K562 (cell line): ENCODE measurements around the gene UGT1A10. TPM values are rescaled to one million over a fixed set of nuclear protein-coding genes. Genes with fewer than 3 reads are reported as not detected.
"Not testable (repeated sequence)": the region's sequence is repeated elsewhere in the genome, so short reads cannot be mapped to it uniquely, and the experiment has no call there.

Experiments
- ATAC-seq: fragments of 200-7000 bp; cut with Tn5 transposase; 3 replicates; pipeline ENCODE4 v1.9.1; 2020; ENCODE audit warnings: moderate library complexity
- BruUV-seq: library from RNA; stranded (reverse); fragments of 400-500 nt; replicated peaks from 2 replicates; lab custom pipeline; 2021; lab: Mats Ljungman, UMichigan
- CTCF ChIA-PET: fragments of 300-600 bp; formaldehyde crosslinking; extraction: SDS; loops from one replicate; lab custom pipeline; 2021; ENCODE audit warnings: low intra/inter-chr PET ratio; lab: Yijun Ruan, JAX
- POLR2A ChIA-PET: fragments of 300-600, 350-650 bp; sonication (Branson Sonifier 250); formaldehyde crosslinking; extraction: SDS; loops from one replicate; lab custom pipeline; 2021; ENCODE audit warnings: antibody characterized with exemption, inconsistent platforms; lab: Yijun Ruan, JAX
- DNase-seq, 4 experiments: peaks; one replicate each; pipeline versions ENCODE4 v3.0.0 to v3.0.0-alpha.2; 2011 to 2018; ENCODE audit warnings: low spot score in 3 of 4, mixed read lengths in 3 of 4; ENCODE audit errors: extremely low read depth in 1 of 4
- FAIRE-seq: peaks from 2 replicates; lab custom pipeline; 2011; peaks lifted over from hg19 to GRCh38; lab: Jason Lieb, UNC
- H2AFZ ChIP-seq: 2 replicates; pipeline ENCODE4 v1.6.0; 2011; ENCODE audit warnings: low read depth, low read length, control low read depth, inconsistent platforms
- H3K27ac ChIP-seq: fragments of 200-600 bp; 3 replicates; pipeline ENCODE4 v1.8.0; 2011; ENCODE audit warnings: low read depth, mild to moderate bottlenecking, control low read depth, inconsistent platforms, low read length, moderate library complexity, mixed read lengths; ENCODE audit errors: extremely low read depth
- H3K27me3 ChIP-seq, 2 experiments: fragments of 300-600 bp in 1 of 2; 2 replicates in 1 of 2; 3 replicates in 1 of 2; pipeline versions ENCODE4 v1.6.0 to v1.8.0; 2011; ENCODE audit warnings: inconsistent platforms in 2 of 2, low read length in 2 of 2, mild to moderate bottlenecking in 1 of 2, mixed read lengths in 1 of 2, moderate library complexity in 1 of 2; ENCODE audit not compliant: control insufficient read depth in 2 of 2, insufficient read depth in 2 of 2
- H3K36me3 ChIP-seq: fragments of 300-600 bp; 3 replicates; pipeline ENCODE4 v1.8.0; 2011; ENCODE audit warnings: mild to moderate bottlenecking, low read length, inconsistent platforms; ENCODE audit not compliant: control insufficient read depth, insufficient read depth
- H3K4me1 ChIP-seq, 2 experiments: fragments of 200-600 bp in 1 of 2; replicated peaks in 1 of 2; 2 replicates in 1 of 2; 3 replicates in 1 of 2; pipeline versions ENCODE4 v1.5.1 to v1.8.0; 2011; ENCODE audit warnings: inconsistent platforms in 2 of 2, low read length in 2 of 2, mild to moderate bottlenecking in 1 of 2, mixed read lengths in 1 of 2, moderate library complexity in 1 of 2; ENCODE audit not compliant: control insufficient read depth in 2 of 2, insufficient read depth in 2 of 2
- H3K4me2 ChIP-seq: 2 replicates; pipeline ENCODE4 v1.6.1; 2011; ENCODE audit warnings: low read length, control low read depth, inconsistent platforms, mixed read lengths; ENCODE audit not compliant: insufficient read depth
- H3K4me3 ChIP-seq: fragments of 200-600 bp; sonication (generic), shearing (Covaris generic); 2 replicates; pipeline ENCODE4 v1.5.1; 2016; ENCODE audit warnings: control low read depth, inconsistent platforms
- H3K79me2 ChIP-seq: fragments of 200-600 bp; 3 replicates; pipeline ENCODE4 v1.8.0; 2011; ENCODE audit warnings: low read length, inconsistent platforms; ENCODE audit not compliant: control insufficient read depth, insufficient read depth
- H3K9ac ChIP-seq, 2 experiments: 2 replicates each; pipeline versions ENCODE4 v1.6.0 to v1.6.1; 2011; ENCODE audit warnings: low read depth in 2 of 2, low read length in 2 of 2, control low read depth in 1 of 2, inconsistent platforms in 1 of 2, mild to moderate bottlenecking in 1 of 2, mixed read lengths in 1 of 2; ENCODE audit not compliant: insufficient read depth in 1 of 2
- H3K9me1 ChIP-seq: one replicate; pipeline ENCODE4 v1.6.0; 2011; ENCODE audit warnings: inconsistent platforms, mild to moderate bottlenecking, low read length, moderate library complexity; ENCODE audit not compliant: control insufficient read depth, insufficient read depth
- H3K9me3 ChIP-seq: replicated peaks from 2 replicates; pipeline ENCODE4 v1.5.1; 2011; ENCODE audit warnings: low read depth, low read length, inconsistent platforms; ENCODE audit not compliant: control insufficient read depth, insufficient read depth
- H4K20me1 ChIP-seq: replicated peaks from 2 replicates; pipeline ENCODE4 v1.6.1; 2011; ENCODE audit warnings: low read length, inconsistent platforms, mixed read lengths; ENCODE audit not compliant: control insufficient read depth, insufficient read depth
- GTF2F1 ChIP-seq: IDR thresholded peaks from 2 replicates; pipeline ENCODE4 v1.6.1; 2011; ENCODE audit warnings: low read depth, low read length, improper control_type of control experiment
- KAT7 ChIP-seq: sonication (generic); formaldehyde crosslinking; IDR thresholded peaks from 2 replicates; pipeline ENCODE4 v1.8.0; 2022; ENCODE audit warnings: missing genetic modification reagents, mild to moderate bottlenecking, borderline replicate concordance
- WGBS: fragments of 100-300 bp; shearing (Covaris generic); methylation state at CpG from one replicate; pipeline ENCODE4 v1.1.6; 2016; ENCODE audit warnings: low coverage, mixed read lengths; ENCODE audit not compliant: insufficient coverage; ENCODE audit errors: missing lambda C conversion rate; 5-methylcytosine and 5-hydroxymethylcytosine counted together
- in situ Hi-C: fragments of 300-500 bp; cut with MboI; formaldehyde crosslinking; loops from 4 replicates; pipeline ENCODE4 v1.15.0; 2018; ENCODE audit warnings: inconsistent platforms, mixed read lengths
- intact Hi-C: fragments of 100-400 bp; cut with micrococcal nuclease; formaldehyde crosslinking; loops from 2 replicates; pipeline ENCODE4 v1.14.2; 2022
- polyA plus RNA-seq, 8 experiments: library from polyadenylated mRNA; depleted of rRNA in 4 of 8; stranded (reverse) in 5 of 8; unstranded in 3 of 8; fragments of >200 nt; fragmentation: Nextera tagmentation in 2 of 8; fragmentation: Illumina TruSeq in 1 of 8; extraction: Ambion mirVana in 2 of 8; extraction: Trizol in 1 of 8; gene quantifications; 2 replicates each; pipeline versions ENCODE4 v1.2.1 to v1.2.3, GENCODE V29; 2011 to 2014; ENCODE audit warnings: inconsistent platforms in 1 of 8, missing spikeins in 1 of 8
- total RNA-seq, 7 experiments: library from RNA; depleted of rRNA in 6 of 7; stranded (reverse); fragments of >200 nt in 6 of 7; fragmentation: Illumina TruSeq in 2 of 7; extraction: Trizol in 2 of 7; gene quantifications; 2 replicates each; pipeline versions ENCODE4 v1.2.1 to v1.2.3, GENCODE V29; 2011 to 2021; ENCODE audit warnings: low replicate concordance in 1 of 7
- TF ChIP-seq, protein P1 (sequence below): fragments of 450-650 bp; IDR thresholded peaks from 2 replicates; pipeline ENCODE4 v1.6.1; 2017; ENCODE audit warnings: antibody characterized with exemption, mild to moderate bottlenecking

UGT1A10 gene
- total and polyA plus RNA-seq, 9 of the 15 experiments (the other 6 are each of a cell fraction or from before 2014, with no cell fraction given): not detected

DNA sequence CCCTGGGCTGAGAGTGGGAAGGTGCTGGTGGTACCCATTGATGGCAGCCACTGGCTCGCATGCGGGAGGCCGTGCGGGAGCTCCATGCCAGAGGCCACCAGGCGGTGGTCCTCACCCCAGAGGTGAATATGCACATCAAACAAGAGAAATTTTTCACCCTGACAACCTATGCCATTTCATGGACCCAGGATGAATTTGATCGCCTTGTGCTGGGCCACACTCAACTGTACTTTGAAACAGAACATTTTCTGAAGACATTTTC is 111.0 kb downstream of the UGT1A10 start (continued):
- TF ChIP-seq, protein P1, sequence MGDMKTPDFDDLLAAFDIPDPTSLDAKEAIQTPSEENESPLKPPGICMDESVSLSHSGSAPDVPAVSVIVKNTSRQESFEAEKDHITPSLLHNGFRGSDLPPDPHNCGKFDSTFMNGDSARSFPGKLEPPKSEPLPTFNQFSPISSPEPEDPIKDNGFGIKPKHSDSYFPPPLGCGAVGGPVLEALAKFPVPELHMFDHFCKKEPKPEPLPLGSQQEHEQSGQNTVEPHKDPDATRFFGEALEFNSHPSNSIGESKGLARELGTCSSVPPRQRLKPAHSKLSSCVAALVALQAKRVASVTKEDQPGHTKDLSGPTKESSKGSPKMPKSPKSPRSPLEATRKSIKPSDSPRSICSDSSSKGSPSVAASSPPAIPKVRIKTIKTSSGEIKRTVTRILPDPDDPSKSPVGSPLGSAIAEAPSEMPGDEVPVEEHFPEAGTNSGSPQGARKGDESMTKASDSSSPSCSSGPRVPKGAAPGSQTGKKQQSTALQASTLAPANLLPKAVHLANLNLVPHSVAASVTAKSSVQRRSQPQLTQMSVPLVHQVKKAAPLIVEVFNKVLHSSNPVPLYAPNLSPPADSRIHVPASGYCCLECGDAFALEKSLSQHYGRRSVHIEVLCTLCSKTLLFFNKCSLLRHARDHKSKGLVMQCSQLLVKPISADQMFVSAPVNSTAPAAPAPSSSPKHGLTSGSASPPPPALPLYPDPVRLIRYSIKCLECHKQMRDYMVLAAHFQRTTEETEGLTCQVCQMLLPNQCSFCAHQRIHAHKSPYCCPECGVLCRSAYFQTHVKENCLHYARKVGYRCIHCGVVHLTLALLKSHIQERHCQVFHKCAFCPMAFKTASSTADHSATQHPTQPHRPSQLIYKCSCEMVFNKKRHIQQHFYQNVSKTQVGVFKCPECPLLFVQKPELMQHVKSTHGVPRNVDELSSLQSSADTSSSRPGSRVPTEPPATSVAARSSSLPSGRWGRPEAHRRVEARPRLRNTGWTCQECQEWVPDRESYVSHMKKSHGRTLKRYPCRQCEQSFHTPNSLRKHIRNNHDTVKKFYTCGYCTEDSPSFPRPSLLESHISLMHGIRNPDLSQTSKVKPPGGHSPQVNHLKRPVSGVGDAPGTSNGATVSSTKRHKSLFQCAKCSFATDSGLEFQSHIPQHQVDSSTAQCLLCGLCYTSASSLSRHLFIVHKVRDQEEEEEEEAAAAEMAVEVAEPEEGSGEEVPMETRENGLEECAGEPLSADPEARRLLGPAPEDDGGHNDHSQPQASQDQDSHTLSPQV: no peak
- TF ChIP-seq KAT7 (no peak), GTF2F1 (no peak)

DNA sequence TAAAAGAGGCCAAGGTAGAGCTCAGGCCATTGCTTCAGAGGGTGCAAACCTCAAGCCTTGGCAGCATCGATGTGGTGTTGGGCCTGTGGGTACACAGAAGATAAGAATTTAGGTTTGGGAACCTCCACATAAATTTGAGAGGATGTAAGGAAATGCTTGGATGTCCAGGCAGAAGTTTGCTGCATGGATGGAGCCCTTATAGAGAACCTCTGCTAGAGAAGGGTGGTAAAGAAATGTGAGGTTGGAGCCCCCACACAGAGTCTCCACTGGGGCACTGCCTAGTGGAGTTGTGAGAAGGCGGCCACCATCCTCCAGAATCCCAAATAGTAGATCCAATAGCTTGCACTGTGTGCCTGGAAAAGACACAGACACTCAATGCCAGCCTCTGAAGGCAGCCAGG is 114.4 kb downstream of the UGT1A10 start:
- H3K79me2 ChIP-seq, in situ Hi-C loops, H3K9ac ChIP-seq, BruUV-seq, H3K27ac ChIP-seq, DNase-seq, H3K4me3 ChIP-seq, ATAC-seq, H3K4me2 ChIP-seq, H2AFZ ChIP-seq, intact Hi-C loops, H4K20me1 ChIP-seq, FAIRE-seq, H3K36me3 ChIP-seq, H3K9me1 ChIP-seq, H3K27me3 ChIP-seq, CTCF ChIA-PET, POLR2A ChIA-PET, H3K9me3 ChIP-seq, H3K4me1 ChIP-seq: not testable (repeated sequence)
- 0% methylated on average over 2 of the region's 2 CpGs for WGBS

GRCh38 chr2:233751212-233752009 is 115.2 kb downstream of the UGT1A10 start:
- intact Hi-C loops, CTCF ChIA-PET, H3K79me2 ChIP-seq, H4K20me1 ChIP-seq, DNase-seq, H3K9me3 ChIP-seq, POLR2A ChIA-PET, BruUV-seq, H3K27ac ChIP-seq, H3K27me3 ChIP-seq, FAIRE-seq, in situ Hi-C loops, H3K4me3 ChIP-seq, ATAC-seq, H3K4me2 ChIP-seq, H3K4me1 ChIP-seq, H3K36me3 ChIP-seq, H2AFZ ChIP-seq, H3K9me1 ChIP-seq, H3K9ac ChIP-seq: not testable (repeated sequence)
- 0% methylated on average over 2 of the region's 2 CpGs for WGBS
